Lung (tissue), 12 donors: ENCODE data around the gene CIAO2B. TPM values are rescaled to one million over a fixed set of nuclear protein-coding genes. Genes with fewer than 3 reads are reported as not detected.
A peak's percentile ranks its signal among the peaks of the same experiment; 100 is the strongest.
"Not testable (repeated sequence)": the region's sequence is repeated elsewhere in the genome, so short reads cannot be mapped to it uniquely, and the experiment has no call there.

Experiments used
- ATAC-seq: fragments of 200-7000 bp; cut with Tn5 transposase; one replicate; pipeline ENCODE4 v1.9.1; 2020; ENCODE audit warnings: moderate number of reproducible peaks; ENCODE audit not compliant: insufficient read depth, low FRiP score
- DNase-seq, 3 donors: peaks; one replicate each; pipeline ENCODE4 v3.0.0-alpha.2; 2013 to 2017
- H3K27ac ChIP-seq, 2 donors: one replicate each; pipeline ENCODE4 v1.5.1; 2013; ENCODE audit warnings: mild to moderate bottlenecking in 2 of 2, moderate library complexity in 2 of 2, control low read depth in 1 of 2, inconsistent platforms in 1 of 2, low read depth in 1 of 2, low read length in 1 of 2
- H3K27me3 ChIP-seq, 3 donors: one replicate each; pipeline ENCODE4 v1.5.1; 2013; ENCODE audit warnings: low read length in 2 of 3; ENCODE audit not compliant: control insufficient read depth in 3 of 3, insufficient read depth in 3 of 3
- H3K36me3 ChIP-seq, 4 donors: one replicate each; pipeline ENCODE4 v1.5.1; 2013; ENCODE audit warnings: low read length in 4 of 4, mild to moderate bottlenecking in 1 of 4, moderate library complexity in 1 of 4; ENCODE audit not compliant: control insufficient read depth in 4 of 4, insufficient read depth in 4 of 4
- H3K4me1 ChIP-seq, 5 donors: one replicate each; pipeline ENCODE4 v1.5.1; 2013; ENCODE audit warnings: low read length in 5 of 5, mild to moderate bottlenecking in 2 of 5, moderate library complexity in 1 of 5; ENCODE audit not compliant: control insufficient read depth in 5 of 5, insufficient read depth in 5 of 5
- H3K4me3 ChIP-seq: one replicate; pipeline ENCODE4 v1.5.1; 2013; ENCODE audit warnings: mild to moderate bottlenecking, control low read depth, moderate library complexity
- H3K9ac ChIP-seq, 2 donors: one replicate each; pipeline ENCODE4 v1.5.1; 2013; ENCODE audit warnings: low read length in 2 of 2, control low read depth in 1 of 2; ENCODE audit not compliant: insufficient read depth in 1 of 2
- H3K9me3 ChIP-seq, 4 donors: one replicate each; pipeline ENCODE4 v1.5.1; 2013; ENCODE audit warnings: low read length in 3 of 4, mild to moderate bottlenecking in 1 of 4, moderate library complexity in 1 of 4; ENCODE audit not compliant: control insufficient read depth in 4 of 4, insufficient read depth in 3 of 4
- WGBS, 2 donors: extraction: QIAGEN DNeasy Blood & Tissue Kit; methylation state at CpG; one replicate each; pipeline ENCODE4 v1.1.7; 2013; 5-methylcytosine and 5-hydroxymethylcytosine counted together
- polyA plus RNA-seq, 2 donors: library from polyadenylated mRNA; stranded (reverse); fragments of 200-250 nt; gene quantifications; one replicate each; pipeline ENCODE4 v1.2.1, GENCODE V29; 2013
- total RNA-seq, 2 donors: library from RNA; depleted of rRNA in 1 of 2; stranded (reverse); fragments of >200 nt in 1 of 2; gene quantifications; one replicate each; pipeline ENCODE4 v1.2.1, GENCODE V29; 2014 to 2021
- TF ChIP-seq, protein P1 (sequence below): IDR thresholded peaks from 2 replicates; pipeline ENCODE4 v1.5.1; 2012; ENCODE audit warnings: mild to moderate bottlenecking; ENCODE audit errors: control extremely low read depth, extremely low read depth
- donor health status: control.
- donor health status: control.
- donor health status: Bipolar disorder and iron deficiency.
- donor health status: healthy.
- donor health status: DM: yes; HTN: yes; CAD: no.

CIAO2B gene
- total and polyA plus RNA-seq, 4 donors, result 48.8 to 257 (median 159) TPM

DNA sequence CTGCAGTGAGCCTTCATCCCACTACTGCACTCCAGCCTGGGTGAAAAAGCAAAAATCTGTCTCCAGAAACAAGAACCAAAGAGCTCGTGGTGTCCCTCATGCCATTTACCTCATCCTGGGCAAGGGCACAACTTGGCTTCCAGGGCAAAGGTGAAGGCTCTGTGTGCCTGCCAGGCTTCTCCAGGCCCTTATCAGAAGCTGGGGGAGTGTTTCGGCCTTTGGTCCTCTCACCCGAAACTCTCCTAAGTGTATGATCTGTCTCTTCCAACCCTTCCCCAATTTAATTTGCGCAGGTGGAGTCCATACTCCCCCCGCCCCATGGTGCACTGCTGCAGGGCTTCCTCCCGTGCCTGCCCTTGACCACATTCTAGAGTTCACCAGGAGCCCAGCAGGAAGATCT is 2.3 kb upstream of the CIAO2B start:
- DNase-seq (no peak), ATAC-seq (no peak)
- TF ChIP-seq, protein P1, sequence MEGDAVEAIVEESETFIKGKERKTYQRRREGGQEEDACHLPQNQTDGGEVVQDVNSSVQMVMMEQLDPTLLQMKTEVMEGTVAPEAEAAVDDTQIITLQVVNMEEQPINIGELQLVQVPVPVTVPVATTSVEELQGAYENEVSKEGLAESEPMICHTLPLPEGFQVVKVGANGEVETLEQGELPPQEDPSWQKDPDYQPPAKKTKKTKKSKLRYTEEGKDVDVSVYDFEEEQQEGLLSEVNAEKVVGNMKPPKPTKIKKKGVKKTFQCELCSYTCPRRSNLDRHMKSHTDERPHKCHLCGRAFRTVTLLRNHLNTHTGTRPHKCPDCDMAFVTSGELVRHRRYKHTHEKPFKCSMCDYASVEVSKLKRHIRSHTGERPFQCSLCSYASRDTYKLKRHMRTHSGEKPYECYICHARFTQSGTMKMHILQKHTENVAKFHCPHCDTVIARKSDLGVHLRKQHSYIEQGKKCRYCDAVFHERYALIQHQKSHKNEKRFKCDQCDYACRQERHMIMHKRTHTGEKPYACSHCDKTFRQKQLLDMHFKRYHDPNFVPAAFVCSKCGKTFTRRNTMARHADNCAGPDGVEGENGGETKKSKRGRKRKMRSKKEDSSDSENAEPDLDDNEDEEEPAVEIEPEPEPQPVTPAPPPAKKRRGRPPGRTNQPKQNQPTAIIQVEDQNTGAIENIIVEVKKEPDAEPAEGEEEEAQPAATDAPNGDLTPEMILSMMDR, result no peak
- Histone ChIP-seq H3K4me3 (no peak overlapping the region), H3K27ac (peak overlapping the region in 1 of 2 donors; percentile 53), H3K9ac (peak overlapping the region in 1 of 2 donors; percentile 5), H3K9me3 (no peaks in the 10 kb centered on the region), H3K36me3 (peaks cover 22 to 32% (median 28%) of the 10 kb centered on the region in 4 donors), H3K4me1 (peaks cover 7 to 28% (median 16%) of the 10 kb centered on the region in 5 donors), H3K27me3 (no peaks in the 10 kb centered on the region)
- WGBS, 2 donors, result 86 to 93% methylated on average over 6 of the region's 6 CpGs

DNA sequence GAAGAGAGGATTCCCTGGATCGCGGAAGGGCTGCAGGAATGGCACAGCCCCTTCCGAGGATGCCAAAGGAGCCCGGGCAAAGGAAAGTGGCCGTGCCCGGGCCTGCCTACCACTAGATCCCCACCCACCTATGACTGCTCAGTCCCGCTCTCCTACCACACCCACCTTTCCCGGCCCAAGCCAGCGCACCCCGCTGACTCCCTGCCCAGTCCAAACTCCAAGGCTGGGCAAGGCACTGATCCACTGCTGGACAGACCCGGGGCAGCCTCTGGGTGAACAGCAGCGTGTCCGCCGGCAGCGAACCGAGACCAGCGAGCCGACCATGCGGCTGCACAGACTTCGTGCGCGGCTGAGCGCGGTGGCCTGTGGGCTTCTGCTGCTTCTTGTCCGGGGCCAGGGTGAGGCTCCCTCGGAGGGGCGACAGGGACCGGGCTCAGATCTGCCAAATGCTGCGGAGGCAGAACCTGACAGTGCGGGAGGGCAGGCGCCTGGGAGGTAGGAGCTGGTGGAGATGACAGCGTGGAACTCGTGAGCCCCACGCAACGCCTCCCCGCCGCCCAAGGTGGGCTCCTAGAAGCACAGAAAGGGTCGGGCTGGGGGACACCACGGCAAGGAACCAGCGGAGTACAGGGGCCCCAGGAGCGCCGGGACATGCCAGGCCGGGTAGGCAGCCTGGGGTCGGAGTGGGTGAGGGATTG is 1.3 kb upstream of the CIAO2B start, which contains the start of gene CES2:
Gene CES2 (plus strand): TSS at position 203 of the 698 bp plus-strand sequence. CDS start 120 bp downstream, at position 323.
- Histone ChIP-seq H3K4me3 (peak within 1 kb of the TSS; percentile 95), H3K27ac (peak within 1 kb of the TSS; percentile 93 to 97), H3K9ac (peak within 1 kb of the TSS; percentile 82 to 92), H3K9me3 (no peaks in the 10 kb centered on the region), H3K27me3 (no peaks in the 10 kb centered on the region), H3K4me1 (peaks cover 7 to 28% (median 16%) of the 10 kb centered on the region in 5 donors), H3K36me3 (peaks cover 13 to 22% (median 19%) of the 10 kb centered on the region in 4 donors)
- no peak for DNase-seq
- ATAC-seq, result peak; percentile 54
- WGBS, 2 donors, result 40 to 59% methylated on average over 44 of the region's 44 CpGs
- TF ChIP-seq, protein P1, result no peak

DNA sequence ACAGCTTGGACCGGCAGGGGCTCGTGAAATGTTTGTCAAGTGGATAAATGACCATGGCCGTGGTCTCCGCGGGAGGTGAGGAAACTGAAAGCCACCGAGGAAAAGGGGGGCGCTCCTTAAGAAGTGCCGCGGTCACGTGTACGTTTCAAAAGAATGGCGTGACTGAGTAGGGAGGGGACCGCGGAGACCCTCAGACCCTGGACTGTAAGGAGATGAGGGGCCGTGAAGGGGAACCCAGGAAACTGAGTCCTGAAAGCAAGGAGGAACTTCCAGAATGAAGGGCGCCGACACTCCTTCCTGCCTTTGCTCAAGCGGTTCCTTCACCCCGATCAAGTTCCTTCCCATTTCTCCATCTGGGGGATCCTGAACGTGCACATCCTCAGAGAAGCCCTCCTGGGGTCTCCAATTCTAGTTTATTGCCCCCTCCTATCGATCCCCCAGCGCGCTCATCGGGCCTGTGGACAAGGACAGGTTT is 674 bp upstream of the CIAO2B start:
- WGBS, 2 donors, result 1 to 2% methylated on average over 20 to 21 of the region's 24 CpGs
- H3K9me3 ChIP-seq, H3K27me3 ChIP-seq, DNase-seq: not testable (repeated sequence)
- H3K9ac ChIP-seq, result peak overlapping the region; percentile 82 to 92
- peak overlapping the region; percentile 93 to 97 for H3K27ac ChIP-seq
- H3K4me3 ChIP-seq, result peak overlapping the region; percentile 95
- peak; percentile 4 for ATAC-seq
- H3K4me1 ChIP-seq, result peaks cover 7 to 28% (median 16%) of the 10 kb centered on the region in 5 donors
- H3K36me3 ChIP-seq, result peaks cover 10 to 19% (median 15%) of the 10 kb centered on the region in 4 donors

DNA sequence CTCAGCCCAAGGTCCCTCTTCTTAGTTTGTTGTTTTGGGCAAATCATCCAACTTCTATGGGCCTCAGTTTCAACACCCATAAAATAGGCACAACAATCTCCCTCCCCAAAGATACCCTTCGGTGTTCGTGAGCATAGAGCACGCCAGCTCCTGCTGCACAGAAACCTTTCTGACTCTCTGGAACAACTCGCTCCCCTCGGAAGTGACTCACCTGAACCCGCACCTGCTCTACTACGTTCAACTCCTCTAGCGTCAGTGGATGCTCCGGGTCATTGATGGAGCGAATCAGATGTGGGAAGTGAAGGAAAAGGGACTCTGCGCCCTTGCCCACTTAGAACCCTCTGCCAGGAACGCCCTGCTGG is 445 bp downstream of the CIAO2B start:
- H3K4me1 ChIP-seq, result peaks cover 7 to 28% (median 16%) of the 10 kb centered on the region in 5 donors
- WGBS, 2 donors, result 2% methylated on average over 12 of the region's 12 CpGs
- ATAC-seq (peak; percentile 2), DNase-seq (no peak)
- H3K36me3 ChIP-seq, result peaks cover 0 to 15% (median 11%) of the 10 kb centered on the region in 4 donors
- H3K9me3 ChIP-seq, result no peaks in the 10 kb centered on the region
- TF ChIP-seq, protein P1, result no peak
- H3K27me3 ChIP-seq, result no peaks in the 10 kb centered on the region
- peak overlapping the region; percentile 90 to 92 for H3K9ac ChIP-seq
- H3K27ac ChIP-seq, result peak overlapping the region; percentile 93 to 97
- H3K4me3 ChIP-seq, result peak overlapping the region; percentile 95
